Stimulated activated CD8-positive, alpha-beta memory T cell treated with anti-CD3 and anti-CD28 coated beads, Interleukin-7, amount 100 ng/mL, for 48 hours (primary cell): ENCODE measurements around the gene TJAP1.
A peak's percentile ranks its signal among the peaks of the same experiment; 100 is the strongest.

ENCODE experiments used
- DNase-seq, 2 donors: peaks; one replicate each; pipeline ENCODE4 v3.0.0-alpha.2; 2020; ENCODE audit warnings: low read depth in 1 of 2; ENCODE audit errors: extremely low read depth in 1 of 2

TJAP1 gene, protein sequence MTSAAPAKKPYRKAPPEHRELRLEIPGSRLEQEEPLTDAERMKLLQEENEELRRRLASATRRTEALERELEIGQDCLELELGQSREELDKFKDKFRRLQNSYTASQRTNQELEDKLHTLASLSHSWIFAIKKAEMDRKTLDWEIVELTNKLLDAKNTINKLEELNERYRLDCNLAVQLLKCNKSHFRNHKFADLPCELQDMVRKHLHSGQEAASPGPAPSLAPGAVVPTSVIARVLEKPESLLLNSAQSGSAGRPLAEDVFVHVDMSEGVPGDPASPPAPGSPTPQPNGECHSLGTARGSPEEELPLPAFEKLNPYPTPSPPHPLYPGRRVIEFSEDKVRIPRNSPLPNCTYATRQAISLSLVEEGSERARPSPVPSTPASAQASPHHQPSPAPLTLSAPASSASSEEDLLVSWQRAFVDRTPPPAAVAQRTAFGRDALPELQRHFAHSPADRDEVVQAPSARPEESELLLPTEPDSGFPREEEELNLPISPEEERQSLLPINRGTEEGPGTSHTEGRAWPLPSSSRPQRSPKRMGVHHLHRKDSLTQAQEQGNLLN

DNA sequence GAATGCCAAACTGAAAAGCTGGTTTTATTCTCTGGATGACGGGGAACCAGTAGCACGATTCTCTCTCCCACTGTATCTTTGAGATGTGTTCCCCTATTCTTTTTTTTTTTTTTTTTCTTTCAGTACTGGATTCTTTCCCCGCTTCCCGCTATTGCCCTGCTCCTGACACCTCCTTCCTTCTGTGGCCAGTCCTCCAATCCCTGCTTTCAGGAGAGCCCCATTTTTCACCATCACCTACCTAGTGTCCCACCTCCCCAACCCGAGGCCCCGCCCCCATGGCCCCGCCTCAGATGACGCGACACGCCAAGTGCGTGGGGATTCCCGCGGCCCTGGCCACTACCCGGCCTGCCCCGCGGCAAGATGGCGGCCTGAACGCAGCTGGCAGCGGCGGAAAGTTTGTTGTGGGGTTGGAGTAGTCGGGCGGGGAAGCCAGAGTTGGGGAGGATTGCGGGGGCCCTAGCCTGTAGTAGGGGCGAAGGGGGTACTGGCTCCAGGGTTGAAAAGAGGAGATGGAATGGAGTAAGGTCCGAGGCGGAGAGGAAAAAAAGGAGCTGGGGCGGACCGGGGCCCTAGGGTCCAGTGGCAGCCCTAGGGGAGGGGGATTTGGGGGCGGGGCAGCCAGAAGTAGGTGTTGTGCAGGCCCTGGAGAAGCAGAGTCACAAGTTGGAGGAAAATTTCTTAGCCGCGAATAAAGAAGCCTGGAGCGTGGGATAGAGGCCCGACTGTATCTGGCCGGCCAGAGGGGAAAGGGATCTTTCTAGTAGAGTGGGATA, at the start of gene TJAP1:
TJAP1 (plus strand) TSS at position 336 of the 773 bp plus-strand sequence. CDS start 21,432 bp downstream, outside the sequence.
- DNase-seq: peak; percentile 92 to 96

- no peak for DNase-seq
These were observed 49.2 kb upstream of the TJAP1 start for GRCh38 chr6:43428112-43428570.

DNA sequence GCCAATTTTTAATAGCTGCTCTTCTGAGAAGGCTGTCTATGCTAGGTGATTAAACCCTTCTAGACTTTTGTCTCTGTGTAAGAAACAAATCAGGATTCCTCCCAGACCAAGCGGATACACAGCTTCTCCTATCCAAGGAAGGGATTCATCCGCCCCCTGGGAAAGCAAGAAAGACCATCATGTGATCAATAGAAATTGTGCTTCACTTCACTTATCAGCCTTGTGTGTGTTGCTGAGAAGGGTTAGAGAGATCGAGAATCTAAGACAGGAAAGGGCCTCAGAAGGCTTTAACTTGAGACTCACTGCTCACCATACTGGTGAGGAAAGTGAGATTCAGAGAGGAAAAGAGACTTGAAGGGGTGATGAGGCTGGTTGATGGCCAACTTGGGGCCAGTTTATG, 48.5 kb upstream of the TJAP1 start:
- no peak for DNase-seq

DNA sequence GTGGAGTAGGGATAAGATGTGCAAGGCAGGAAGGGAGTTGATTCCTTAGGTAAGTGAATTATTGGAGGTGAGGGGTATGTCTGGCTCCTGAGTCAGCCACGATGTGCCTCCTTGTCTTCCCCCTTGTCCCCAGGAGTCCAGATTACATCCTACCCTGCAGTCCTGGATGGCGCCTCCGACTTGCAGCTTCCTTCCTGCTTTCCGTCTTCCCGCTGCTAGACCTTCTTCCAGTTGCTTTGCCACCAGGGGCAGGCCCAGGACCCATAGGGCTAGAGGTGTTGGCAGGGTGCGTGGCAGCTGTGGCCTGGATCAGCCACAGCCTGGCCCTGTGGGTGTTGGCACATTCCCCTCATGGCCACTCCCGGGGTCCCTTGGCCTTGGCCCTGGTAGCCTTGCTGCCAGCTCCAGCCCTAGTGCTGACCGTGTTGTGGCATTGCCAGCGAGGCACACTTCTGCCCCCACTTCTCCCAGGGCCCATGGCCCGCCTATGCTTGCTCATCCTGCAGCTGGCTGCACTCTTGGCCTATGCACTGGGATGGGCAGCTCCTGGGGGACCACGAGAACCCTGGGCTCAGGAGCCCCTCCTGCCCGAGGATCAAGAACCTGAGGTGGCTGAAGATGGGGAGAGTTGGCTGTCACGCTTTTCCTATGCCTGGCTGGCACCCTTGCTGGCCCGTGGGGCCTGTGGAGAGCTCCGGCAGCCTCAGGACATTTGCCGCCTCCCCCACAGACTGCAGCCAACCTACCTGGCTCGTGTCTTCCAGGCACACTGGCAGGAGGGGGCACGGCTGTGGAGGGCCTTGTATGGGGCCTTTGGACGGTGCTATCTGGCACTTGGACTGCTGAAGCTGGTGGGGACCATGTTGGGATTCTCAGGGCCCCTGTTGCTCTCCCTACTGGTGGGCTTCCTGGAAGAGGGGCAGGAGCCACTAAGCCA, 45.1 kb upstream of the TJAP1 start:
- DNase-seq: no peak

DNA sequence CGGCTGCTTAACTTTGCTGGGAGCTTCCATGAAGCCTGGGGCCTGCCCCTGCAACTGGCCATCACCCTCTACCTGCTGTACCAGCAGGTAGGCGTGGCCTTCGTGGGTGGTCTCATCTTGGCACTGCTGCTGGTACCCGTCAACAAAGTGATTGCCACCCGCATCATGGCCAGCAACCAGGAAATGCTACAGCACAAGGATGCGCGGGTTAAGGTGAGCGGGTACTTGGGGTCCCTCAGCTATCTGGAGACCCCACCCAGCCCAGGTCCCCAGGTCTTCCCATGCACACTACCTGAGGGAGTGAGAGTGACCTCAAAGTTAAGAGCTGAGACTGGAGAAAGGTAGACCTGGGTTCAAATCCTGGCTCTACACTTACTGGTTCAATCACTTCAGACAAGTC, 44.2 kb upstream of the TJAP1 start:
- no peak for DNase-seq

DNA sequence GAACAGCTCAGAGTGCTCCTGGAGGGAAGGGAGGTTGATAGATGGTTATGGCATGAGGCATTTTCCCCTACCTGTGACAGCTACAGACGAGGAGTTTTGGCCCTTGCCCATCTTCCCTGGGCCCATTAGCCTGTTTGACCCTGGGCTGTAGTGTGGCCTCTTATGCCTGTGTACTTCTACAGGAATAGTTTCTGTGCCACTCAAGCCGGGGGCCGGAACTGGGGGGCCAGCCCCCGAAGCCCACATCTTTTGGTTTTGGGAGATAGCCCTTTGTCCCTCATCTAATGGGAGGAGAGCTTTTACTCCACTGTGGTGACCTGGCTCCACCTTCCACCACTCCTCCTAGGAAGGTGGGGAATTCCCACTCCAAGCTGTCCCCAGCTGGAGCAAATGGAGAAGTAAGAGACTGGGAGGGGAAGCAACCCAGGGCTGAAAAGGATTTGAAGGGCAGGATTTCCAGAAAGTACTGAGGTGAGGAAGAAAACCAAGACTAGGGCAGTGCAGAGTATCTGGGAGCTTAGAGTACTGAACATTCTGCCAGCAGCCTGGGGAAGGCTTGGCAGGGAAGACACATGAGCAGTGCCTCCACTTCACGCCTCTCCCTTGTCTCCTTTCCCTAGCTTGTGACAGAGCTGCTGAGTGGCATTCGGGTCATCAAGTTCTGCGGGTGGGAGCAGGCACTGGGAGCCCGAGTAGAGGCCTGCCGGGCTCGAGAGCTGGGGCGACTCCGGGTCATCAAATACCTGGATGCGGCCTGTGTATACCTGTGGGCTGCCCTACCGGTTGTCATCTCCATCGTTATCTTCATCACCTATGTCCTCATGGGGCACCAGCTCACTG, 43.1 kb upstream of the TJAP1 start:
- no peak for DNase-seq

- DNase-seq: no peak
These were observed 42.4 kb upstream of the TJAP1 start for GRCh38 chr6:43434943-43435342.

DNA sequence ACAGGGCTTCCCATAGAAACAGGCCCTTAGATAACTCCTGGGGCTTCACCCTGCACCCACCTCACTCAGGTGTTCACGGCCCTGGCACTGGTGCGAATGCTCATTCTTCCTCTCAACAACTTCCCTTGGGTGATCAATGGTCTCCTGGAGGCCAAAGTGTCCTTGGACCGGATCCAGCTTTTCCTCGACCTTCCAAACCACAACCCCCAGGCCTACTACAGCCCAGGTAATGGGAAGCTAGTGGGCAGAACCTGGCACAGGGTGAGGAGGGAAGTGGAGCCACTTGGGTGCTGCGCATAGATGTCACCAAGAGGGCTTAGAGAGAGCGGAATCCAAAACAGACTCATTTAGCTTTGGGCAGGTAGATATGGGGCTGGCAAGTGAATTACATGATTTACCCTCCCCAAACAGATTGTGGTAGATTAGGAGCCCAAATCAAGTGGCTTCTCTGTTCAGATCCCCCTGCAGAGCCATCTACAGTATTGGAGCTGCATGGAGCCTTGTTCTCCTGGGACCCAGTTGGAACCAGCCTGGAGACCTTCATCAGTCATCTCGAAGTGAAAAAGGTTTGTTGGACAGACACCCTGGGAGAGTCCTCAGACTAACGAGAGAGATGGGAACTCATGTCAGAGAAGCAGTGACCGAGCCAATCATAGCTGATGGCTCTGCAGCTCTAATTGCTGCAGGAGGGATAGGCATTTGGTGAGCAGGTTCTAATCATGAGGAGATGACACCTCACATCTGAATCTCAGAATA, 41.5 kb upstream of the TJAP1 start:
- DNase-seq: no peak

GRCh38 chr6:43436577-43437282, 40.6 kb upstream of the TJAP1 start:
- DNase-seq: no peak

DNA sequence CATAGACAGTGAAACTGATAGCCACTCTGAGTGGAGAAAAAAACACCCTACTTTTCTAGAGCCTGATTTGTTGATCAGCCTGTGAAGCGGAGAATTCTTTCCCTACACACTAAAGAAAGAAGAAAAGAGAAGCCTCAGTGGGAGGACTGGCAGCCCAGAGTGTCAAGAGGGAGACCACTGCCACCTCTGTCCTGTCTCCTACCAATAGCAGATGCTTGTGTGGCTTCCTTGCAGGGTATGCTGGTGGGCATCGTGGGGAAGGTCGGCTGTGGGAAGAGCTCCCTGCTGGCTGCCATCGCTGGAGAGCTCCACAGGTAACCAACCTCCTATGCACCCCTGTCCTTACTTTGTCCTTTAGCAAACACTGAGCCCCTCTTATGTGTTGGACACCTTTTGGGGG, 39.7 kb upstream of the TJAP1 start:
- DNase-seq: no peak

DNA sequence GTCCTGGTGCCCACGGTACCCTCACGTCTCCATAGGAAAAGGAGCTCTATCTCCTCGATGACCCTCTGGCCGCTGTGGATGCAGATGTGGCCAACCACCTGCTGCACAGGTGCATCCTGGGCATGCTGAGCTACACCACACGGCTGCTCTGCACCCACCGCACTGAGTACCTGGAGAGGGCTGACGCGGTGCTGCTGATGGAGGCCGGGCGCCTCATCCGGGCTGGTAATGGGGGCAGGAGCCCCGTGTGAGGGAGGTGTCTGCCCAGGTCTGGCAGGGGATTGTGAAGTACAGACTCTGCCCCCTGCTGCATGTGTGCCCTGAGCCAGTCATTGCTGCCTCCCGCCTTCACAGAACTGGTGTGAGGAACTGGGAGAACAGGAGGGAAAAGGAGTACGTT, 34.4 kb upstream of the TJAP1 start:
- no peak for DNase-seq

GRCh38 chr6:43444036-43444435, 33.3 kb upstream of the TJAP1 start:
- no peak for DNase-seq

- no peak for DNase-seq
These were observed 32.8 kb upstream of the TJAP1 start for GRCh38 chr6:43444582-43444981.

GRCh38 chr6:43445576-43445975, 31.8 kb upstream of the TJAP1 start:
- DNase-seq: no peak

DNA sequence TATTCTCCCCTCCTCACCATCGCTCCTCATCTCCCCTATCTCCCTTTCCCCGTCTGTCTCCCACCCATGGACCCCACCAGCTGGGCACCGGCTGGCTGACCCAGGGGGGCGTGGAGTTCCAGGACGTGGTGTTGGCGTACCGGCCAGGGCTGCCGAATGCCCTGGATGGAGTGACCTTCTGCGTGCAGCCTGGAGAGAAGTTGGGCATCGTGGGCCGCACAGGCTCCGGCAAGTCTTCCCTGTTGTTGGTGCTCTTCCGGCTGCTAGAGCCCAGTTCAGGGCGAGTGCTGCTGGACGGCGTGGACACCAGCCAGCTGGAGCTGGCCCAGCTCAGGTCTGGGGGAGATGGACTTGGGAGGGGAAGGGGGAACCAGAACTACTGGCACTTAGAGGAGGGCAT, 29.8 kb upstream of the TJAP1 start:
- no peak for DNase-seq

DNA sequence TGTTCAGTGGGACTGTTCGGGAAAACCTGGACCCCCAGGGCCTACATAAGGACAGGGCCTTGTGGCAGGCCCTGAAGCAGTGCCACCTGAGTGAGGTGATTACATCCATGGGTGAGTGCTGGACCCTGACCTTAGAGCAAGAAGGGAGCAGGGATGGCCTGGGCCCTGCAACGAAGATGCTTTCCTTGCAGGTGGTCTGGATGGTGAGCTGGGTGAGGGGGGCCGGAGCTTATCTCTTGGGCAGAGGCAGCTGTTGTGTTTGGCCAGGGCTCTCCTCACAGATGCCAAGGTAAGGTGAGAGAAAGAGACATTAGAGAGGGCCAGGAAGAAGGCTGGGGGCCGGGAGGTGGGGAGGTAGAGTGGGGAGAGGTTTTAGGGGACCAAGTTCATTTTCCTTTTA, 28.5 kb upstream of the TJAP1 start:
- DNase-seq: no peak

DNA sequence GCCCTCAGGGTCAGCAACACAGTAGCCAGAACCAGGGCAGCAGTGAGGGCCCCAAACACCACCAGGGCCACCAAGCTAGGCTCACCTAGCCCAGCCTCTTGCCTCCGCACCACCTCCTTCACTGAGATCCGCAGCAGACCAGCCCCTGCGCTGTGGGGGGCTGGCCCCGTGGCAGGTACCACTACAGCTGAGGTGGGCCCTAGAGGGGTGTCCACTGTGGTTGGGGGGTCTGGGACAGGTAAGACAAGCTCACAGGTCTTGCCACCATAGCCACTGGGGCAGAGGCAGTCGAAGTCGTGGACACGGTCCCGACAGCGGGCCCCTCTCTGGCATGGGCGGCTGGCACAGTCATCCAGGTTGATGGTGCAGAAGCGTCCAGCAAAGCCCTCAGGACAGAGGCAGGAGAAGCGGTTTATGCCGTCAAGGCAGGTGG, 26.7 kb upstream of the TJAP1 start:
- DNase-seq: no peak

DNA sequence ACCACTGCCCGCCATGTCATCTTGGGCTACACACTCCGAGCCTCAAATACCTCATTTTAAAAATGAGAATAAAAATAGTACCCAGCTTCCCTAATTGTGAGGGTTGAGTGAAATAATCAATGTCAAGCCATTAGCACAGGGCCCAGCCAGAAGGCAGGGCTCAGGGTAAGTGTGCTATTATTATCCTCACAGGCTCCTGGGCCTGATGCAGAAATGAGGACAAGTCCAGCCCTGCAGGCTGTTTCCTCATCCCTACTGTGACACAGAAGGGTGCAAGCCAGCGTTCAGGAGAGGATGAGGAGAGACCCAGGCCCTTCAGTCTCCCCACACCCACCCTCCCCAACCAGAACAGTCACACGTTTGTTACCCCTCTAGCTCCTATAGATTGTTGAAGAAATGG, 26.0 kb upstream of the TJAP1 start:
- no peak for DNase-seq
